KBM-7 (cell line): ENCODE data around the gene CCDC12.

ENCODE experiments used
- DNase-seq: peaks from one replicate; pipeline ENCODE4 v3.0.0-alpha.2; 2015
- in situ Hi-C: fragments of 300-500 bp; cut with MboI; formaldehyde crosslinking; loops from 2 replicates; pipeline ENCODE4 v1.14.3; 2020; ENCODE audit warnings: low sequenced_read_pairs, low pct_unique_long_range_greater_than_20kb, mixed read lengths

CCDC12 gene

GRCh38 chr3:46931631-46932331 is 44.8 kb downstream of the CCDC12 start:
- in situ Hi-C loops: no loop called here
- no peak for DNase-seq

GRCh38 chr3:46930945-46931403 is 45.6 kb downstream of the CCDC12 start:
- in situ Hi-C loops: no loop called here
- no peak for DNase-seq

- DNase-seq: no peak
- in situ Hi-C loops: no loop called here
Observed at GRCh38 chr3:46930166-46930944, 46.2 kb downstream of the CCDC12 start.

GRCh38 chr3:46929324-46929723 is 47.2 kb downstream of the CCDC12 start:
- DNase-seq: peak; percentile 50
- in situ Hi-C loops: no loop called here

- in situ Hi-C loops: no loop called here
- peak; percentile 95 for DNase-seq
Observed at GRCh38 chr3:46928282-46928681, 48.3 kb downstream of the CCDC12 start.

- in situ Hi-C loops: no loop called here
- no peak for DNase-seq
Observed at GRCh38 chr3:46927718-46928073, 48.8 kb downstream of the CCDC12 start.

- peak; percentile 87 for DNase-seq
- in situ Hi-C loops: no loop called here
Observed at GRCh38 chr3:46926871-46927717, 49.5 kb downstream of the CCDC12 start.

GRCh38 chr3:46926447-46926846 is 50.1 kb downstream of the CCDC12 start:
- in situ Hi-C loops: no loop called here
- DNase-seq: no peak

GRCh38 chr3:46926039-46926438 is 50.5 kb downstream of the CCDC12 start:
- in situ Hi-C loops: no loop called here
- DNase-seq: no peak

- no peak for DNase-seq
- in situ Hi-C loops: no loop called here
Observed at GRCh38 chr3:46925585-46925934, 51.0 kb downstream of the CCDC12 start.

GRCh38 chr3:46924921-46925584 is 51.5 kb downstream of the CCDC12 start:
- in situ Hi-C loops: no loop called here
- DNase-seq: no peak

- DNase-seq: peak; percentile 54
- in situ Hi-C loops: no loop called here
Observed at GRCh38 chr3:46923559-46924350, 52.8 kb downstream of the CCDC12 start.

- DNase-seq: no peak
- in situ Hi-C loops: no loop called here
Observed at GRCh38 chr3:46922871-46923558, 53.5 kb downstream of the CCDC12 start.

GRCh38 chr3:46922426-46922825 is 54.1 kb downstream of the CCDC12 start:
- in situ Hi-C loops: no loop called here
- DNase-seq: no peak

- no peak for DNase-seq
- in situ Hi-C loops: no loop called here
Observed at GRCh38 chr3:46921871-46922271, 54.7 kb downstream of the CCDC12 start.

- no peak for DNase-seq
- in situ Hi-C loops: no loop called here
Observed at GRCh38 chr3:46921041-46921440, 55.5 kb downstream of the CCDC12 start.

GRCh38 chr3:46918634-46919033 is 57.9 kb downstream of the CCDC12 start:
- no peak for DNase-seq
- in situ Hi-C loops: no loop called here

GRCh38 chr3:46918202-46918601 is 58.3 kb downstream of the CCDC12 start:
- in situ Hi-C loops: no loop called here
- no peak for DNase-seq
